IPS-18c (cell line): Measurements from ENCODE around the gene CYP24A1.

Experiments used
- H3K4me3 ChIP-seq: 2 replicates; pipeline ENCODE4 v1.7.0; 2013; ENCODE audit warnings: low read depth, mild to moderate bottlenecking, low read length, moderate library complexity; ENCODE audit not compliant: insufficient read depth
- H3K9me3 ChIP-seq: one replicate; pipeline ENCODE4 v1.6.1; 2013; ENCODE audit warnings: mild to moderate bottlenecking, low read length, moderate library complexity; ENCODE audit not compliant: control insufficient read depth, insufficient read depth

Gene CYP24A1

GRCh38 chr20:54207053-54207742 is 33.4 kb upstream of the CYP24A1 start:
- H3K9me3 ChIP-seq, result no peaks in the 10 kb centered on the region
- no peak overlapping the region; the same call in 1 of the 2 replicates for H3K4me3 ChIP-seq

GRCh38 chr20:54205450-54205849 is 31.7 kb upstream of the CYP24A1 start:
- H3K4me3 ChIP-seq, result no peak overlapping the region

GRCh38 chr20:54204481-54204880 is 30.7 kb upstream of the CYP24A1 start:
- no peak overlapping the region for H3K4me3 ChIP-seq

More at GRCh38 chr20:54205450-54205849, 31.7 kb upstream of the CYP24A1 start:
- H3K9me3 ChIP-seq, result no peaks in the 10 kb centered on the region

GRCh38 chr20:54204063-54204462 is 30.3 kb upstream of the CYP24A1 start:
- H3K4me3 ChIP-seq, result no peak overlapping the region
- H3K9me3 ChIP-seq, result peaks cover 2% of the 10 kb centered on the region

More at GRCh38 chr20:54204481-54204880, 30.7 kb upstream of the CYP24A1 start:
- no peaks in the 10 kb centered on the region for H3K9me3 ChIP-seq

GRCh38 chr20:54203281-54203680 is 29.5 kb upstream of the CYP24A1 start:
- Histone ChIP-seq H3K9me3 (peaks cover 2% of the 10 kb centered on the region), H3K4me3 (no peak overlapping the region)

DNA sequence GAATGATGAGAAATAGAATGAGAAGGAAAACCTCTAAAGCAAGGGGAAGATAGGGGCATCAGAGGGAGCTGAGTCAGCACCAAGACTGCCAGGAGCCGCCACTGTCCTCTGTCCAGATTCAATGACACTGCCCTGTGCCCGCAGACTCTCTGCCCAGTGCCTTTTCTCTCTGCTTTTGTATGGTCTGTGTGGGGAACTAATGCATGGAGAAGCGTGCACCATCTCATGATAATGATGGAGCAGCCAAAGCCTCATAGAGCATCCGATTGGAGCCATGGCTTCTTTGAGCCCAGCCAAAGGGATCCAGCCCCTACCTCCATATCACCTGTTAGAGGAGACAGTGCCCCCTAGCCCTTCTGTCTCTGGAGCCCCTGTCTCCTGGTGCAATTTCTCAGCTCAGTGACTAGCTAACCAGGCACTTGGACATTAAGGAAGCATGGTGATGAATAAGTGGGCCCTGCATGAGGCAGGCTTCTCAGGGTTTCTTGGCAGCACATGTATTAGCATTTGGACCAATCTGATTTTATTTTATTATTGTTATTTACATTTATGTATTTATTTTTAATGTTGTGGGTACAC is 27.6 kb upstream of the CYP24A1 start:
- Histone ChIP-seq H3K9me3 (peaks cover 2% of the 10 kb centered on the region), H3K4me3 (no peak overlapping the region)

DNA sequence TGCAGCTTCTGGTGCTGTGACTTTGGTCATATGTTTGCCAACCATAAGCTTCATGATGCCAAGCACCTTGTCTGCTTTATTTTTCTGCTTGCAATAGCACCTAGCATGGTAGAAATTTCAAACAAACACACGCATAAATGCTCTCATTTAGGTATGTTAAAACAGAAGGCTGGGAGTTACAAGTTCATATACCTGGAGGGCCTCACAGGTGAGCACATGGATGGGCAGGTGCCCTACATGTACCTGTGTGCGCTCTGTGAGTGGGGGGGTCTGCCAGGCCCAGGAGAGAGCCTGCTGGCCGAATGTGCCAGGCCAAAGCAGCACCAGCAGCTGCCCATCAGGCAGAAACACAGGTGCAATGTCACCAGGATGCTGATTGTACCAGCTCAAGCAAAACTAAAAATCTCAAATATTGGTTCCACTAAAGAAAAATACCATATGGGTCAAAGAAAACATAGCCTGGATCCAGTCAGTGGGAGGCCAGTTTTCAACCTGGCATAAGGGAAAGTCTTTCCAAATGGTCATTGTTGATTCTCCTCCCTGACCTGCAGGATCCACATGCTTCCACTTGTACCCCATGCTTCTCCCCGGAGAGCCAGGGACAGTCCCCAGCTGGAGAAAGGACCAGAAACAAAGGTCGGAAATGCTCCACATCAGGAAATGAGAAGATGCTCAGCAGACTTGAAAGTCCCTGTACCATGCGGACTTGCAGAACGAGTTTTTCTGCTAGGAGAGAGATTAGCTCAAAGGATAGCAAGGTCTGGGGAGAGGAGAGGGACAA is 26.9 kb upstream of the CYP24A1 start:
- H3K9me3 ChIP-seq, result peaks cover 2% of the 10 kb centered on the region

DNA sequence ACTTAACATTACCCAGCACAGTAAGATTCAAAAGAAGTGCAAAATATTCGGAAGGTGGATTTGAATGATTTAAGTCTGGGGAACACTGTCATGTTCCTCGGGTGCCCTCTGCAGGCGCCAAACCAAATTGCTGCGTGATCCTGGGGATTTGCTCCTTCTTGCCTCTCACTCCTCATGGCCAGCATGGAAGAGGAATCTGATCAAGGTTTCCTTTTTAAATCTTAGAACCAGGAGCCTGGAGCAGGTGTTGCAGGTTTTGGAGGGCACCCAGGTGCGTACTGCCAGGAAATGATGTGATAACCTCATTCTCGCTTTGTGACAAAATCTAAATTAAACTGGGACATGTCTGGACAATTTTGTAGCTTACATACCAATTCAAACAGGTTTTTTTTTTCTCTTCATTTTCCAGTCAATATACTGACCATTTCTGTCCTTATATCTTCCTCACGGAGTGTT is 26.0 kb upstream of the CYP24A1 start:
- peaks cover 2% of the 10 kb centered on the region for H3K9me3 ChIP-seq
- H3K4me3 ChIP-seq, result no peak overlapping the region

More for the DNA sequence above, 26.9 kb upstream of the CYP24A1 start:
- H3K4me3 ChIP-seq, result no peak overlapping the region

DNA sequence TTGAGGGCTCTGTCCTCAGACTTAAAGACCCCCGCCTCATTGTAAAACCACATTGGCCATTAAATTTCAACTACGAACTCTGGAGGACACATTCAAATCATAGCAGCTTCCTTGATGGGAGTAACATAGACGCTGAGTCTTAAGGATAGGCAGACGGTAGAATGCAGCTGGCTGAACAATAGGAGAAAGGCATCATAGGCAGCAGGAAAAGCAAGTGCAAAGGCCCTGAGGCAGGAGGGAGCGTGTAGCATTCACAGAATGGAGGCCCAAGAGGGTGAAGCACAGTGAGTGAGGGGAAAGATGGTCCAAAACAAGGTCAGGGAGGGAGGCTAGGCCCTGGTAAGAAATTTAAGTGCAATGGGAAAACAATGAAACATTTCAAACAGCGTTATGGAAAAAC is 25.5 kb upstream of the CYP24A1 start:
- Histone ChIP-seq H3K4me3 (no peak overlapping the region), H3K9me3 (peaks cover 2% of the 10 kb centered on the region)

- H3K4me3 ChIP-seq, result no peak overlapping the region
- H3K9me3 ChIP-seq, result peaks cover 2% of the 10 kb centered on the region
These were observed 24.1 kb upstream of the CYP24A1 start for GRCh38 chr20:54197621-54198604.

DNA sequence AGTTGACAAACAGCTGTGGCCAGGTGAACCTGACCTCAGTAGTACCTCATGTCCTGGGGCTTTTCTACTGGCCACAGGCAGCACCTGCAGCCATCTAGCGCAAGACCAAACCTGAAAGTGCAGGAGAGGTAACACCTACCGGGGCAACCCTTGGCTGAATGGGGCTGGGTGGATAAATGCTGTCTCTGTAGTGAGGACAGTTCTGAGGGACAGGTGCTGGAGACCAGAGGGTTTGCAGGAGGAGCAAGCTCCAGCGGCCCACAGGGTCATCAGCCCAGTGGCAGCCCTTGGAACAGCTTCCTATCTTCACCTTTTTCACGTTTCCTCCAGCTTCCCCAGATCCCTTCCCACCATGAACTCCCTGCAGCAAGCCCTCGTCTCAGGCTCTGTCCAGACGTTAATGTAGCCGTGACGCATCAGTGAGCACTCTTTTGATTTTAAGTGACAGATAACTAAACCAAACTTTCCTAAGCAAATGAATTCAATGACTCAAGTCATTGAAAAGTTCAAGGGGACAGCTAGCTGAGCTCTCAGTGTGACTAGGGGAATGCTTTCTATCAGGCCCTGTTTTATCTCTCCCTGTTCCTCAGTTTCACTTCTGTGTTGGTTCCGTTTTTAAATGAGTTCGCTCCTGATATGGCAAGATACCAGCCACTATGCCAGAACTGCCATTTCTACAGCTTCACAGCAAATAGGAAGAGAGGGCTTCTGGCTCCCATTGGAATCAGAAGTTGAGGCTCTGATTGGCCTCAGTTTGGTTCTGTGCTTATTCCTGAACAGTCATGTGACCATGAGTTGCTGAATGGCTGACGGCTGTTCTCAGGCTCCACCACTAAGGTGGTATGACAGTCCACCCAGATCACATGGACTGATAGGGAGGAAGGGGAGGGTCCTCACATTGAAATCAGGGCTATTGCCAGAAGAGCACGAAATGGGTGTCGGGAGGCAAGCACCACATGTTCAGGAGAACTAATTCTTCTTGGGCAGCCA is 22.0 kb upstream of the CYP24A1 start:
- H3K9me3 ChIP-seq, result peaks cover 2% of the 10 kb centered on the region
- H3K4me3 ChIP-seq, result no peak overlapping the region

DNA sequence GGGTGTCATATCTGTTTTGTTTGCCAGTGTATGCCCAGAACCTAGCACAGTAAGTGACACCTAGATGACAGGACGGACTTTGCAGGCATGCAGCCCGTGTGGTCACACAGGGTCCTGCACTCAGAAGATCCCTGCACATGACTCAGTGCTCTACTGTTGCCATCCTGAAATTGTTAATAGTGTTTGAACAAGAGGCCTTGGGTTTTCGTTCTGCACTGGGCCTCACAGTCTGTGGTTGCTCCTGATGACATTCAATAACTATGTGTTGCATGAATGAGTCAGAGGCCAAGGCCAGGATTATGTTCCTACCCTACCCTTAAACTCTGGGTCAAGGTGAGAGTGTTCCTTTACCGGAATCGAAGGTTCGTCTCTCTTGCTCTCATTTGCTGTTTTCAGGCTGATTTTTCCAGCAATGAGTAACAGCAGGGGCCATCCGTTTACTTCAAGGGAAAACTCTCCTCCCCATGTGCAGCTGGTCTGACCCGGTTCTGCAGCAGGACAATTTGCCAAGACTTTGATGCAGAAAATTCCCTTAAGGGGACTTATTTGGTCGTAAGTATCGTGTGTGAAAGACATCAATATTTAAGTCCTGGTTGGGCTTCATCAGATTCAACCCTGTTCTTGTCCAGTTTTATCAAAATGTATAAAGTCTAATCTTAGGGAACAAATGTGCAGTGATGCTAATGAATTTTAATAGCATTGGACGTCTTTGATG is 21.1 kb upstream of the CYP24A1 start:
- Histone ChIP-seq H3K9me3 (peaks cover 2% of the 10 kb centered on the region), H3K4me3 (no peak overlapping the region)

DNA sequence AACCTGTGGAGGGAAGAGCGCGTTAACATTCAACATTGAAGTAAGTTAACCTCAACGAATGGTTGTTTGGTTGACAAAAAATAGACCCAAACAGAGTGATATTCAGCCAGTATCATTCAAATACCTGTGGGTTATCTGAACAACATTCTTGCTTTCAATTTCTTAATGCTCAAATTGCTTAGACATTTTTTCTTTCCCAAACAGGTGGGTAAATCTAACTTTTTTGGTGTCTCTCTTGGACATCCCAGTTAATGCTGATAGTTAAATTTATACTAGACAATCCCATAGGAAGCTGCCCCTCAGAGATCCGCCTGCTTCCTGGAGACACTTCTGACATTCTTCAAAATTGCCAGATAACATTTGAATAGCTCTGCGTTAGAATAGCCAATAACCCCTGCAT is 20.0 kb upstream of the CYP24A1 start:
- Histone ChIP-seq H3K9me3 (no peaks in the 10 kb centered on the region), H3K4me3 (no peak overlapping the region)

- H3K4me3 ChIP-seq, result no peak overlapping the region
- no peaks in the 10 kb centered on the region for H3K9me3 ChIP-seq
These were observed 16.4 kb upstream of the CYP24A1 start for GRCh38 chr20:54190217-54190616.

- Histone ChIP-seq H3K4me3 (no peak overlapping the region), H3K9me3 (no peaks in the 10 kb centered on the region)
These were observed 15.8 kb upstream of the CYP24A1 start for GRCh38 chr20:54189630-54190029.
